KMS-11 (cell line): ENCODE data around the gene UBE2E3.
"Not testable (repeated sequence)": the region's sequence is repeated elsewhere in the genome, so short reads cannot be mapped to it uniquely, and the experiment has no call there.

Source experiments
- H2AFZ ChIP-seq: fragments of 200-600 bp; sonication (generic); 2 replicates; pipeline ENCODE4 v1.6.1; 2016; ENCODE audit warnings: antibody characterized with exemption, mixed run types, low read depth
- H3K27ac ChIP-seq: fragments of 200-600 bp; sonication (generic); 2 replicates; pipeline ENCODE4 v1.6.1; 2016; ENCODE audit warnings: mild to moderate bottlenecking, mixed run types
- H3K27me3 ChIP-seq: fragments of 200-600 bp; sonication (generic); 2 replicates; pipeline ENCODE4 v1.6.1; 2017; ENCODE audit warnings: mild to moderate bottlenecking, low read depth, mixed run types, moderate library complexity; ENCODE audit not compliant: insufficient read depth
- H3K36me3 ChIP-seq: fragments of 200-600 bp; sonication (generic); 2 replicates; pipeline ENCODE4 v1.6.1; 2017; ENCODE audit warnings: mild to moderate bottlenecking, mixed run types; ENCODE audit not compliant: insufficient read depth
- H3K4me1 ChIP-seq: fragments of 200-600 bp; sonication (generic); 2 replicates; pipeline ENCODE4 v1.6.1; 2016; ENCODE audit warnings: mild to moderate bottlenecking, low read depth, mixed run types; ENCODE audit not compliant: poor library complexity, severe bottlenecking
- H3K4me2 ChIP-seq: fragments of 200-600 bp; sonication (generic); 2 replicates; pipeline ENCODE4 v1.7.0; 2016; ENCODE audit warnings: mild to moderate bottlenecking, mixed run types
- H3K4me3 ChIP-seq: fragments of 200-600 bp; sonication (generic); IDR thresholded peaks from 2 replicates; pipeline ENCODE4 v1.6.1; 2017; ENCODE audit warnings: low read depth, low read length, mixed read lengths; ENCODE audit not compliant: insufficient read depth
- H3K79me2 ChIP-seq: fragments of 200-600 bp; sonication (generic); 2 replicates; pipeline ENCODE4 v1.6.1; 2016; ENCODE audit warnings: low read depth, mixed run types; ENCODE audit not compliant: insufficient read depth
- H3K9ac ChIP-seq: fragments of 200-600 bp; sonication (generic); 2 replicates; pipeline ENCODE4 v1.6.1; 2016; ENCODE audit warnings: mild to moderate bottlenecking, mixed run types
- H4K20me1 ChIP-seq: fragments of 200-600 bp; sonication (generic); 2 replicates; pipeline ENCODE4 v1.6.1; 2016; ENCODE audit warnings: mild to moderate bottlenecking, mixed run types; ENCODE audit not compliant: insufficient read depth
- CTCF ChIP-seq: fragments of 200-600 bp; sonication (generic); conservative IDR thresholded peaks from 2 replicates; pipeline ENCODE4 v1.6.1; 2017; ENCODE audit warnings: low read depth, mild to moderate bottlenecking, antibody characterized with exemption, low read length, moderate library complexity, mixed read lengths

UBE2E3 gene

GRCh38 chr2:180980106-180980942 is at the start of gene UBE2E3:
Gene UBE2E3 (plus strand): TSS chr2:180980605. CDS start chr2:180982043, 1,438 bp downstream.
- Histone ChIP-seq H3K4me3 (peak within 1 kb of the TSS; percentile 85), H3K4me1 (peaks cover 32% of the 10 kb centered on the region), H2AFZ (peak within 1 kb of the TSS; percentile 91), H3K4me2 (peak within 1 kb of the TSS; percentile 85), H3K36me3 (no peaks in the 10 kb centered on the region; the same call in 1 of the 2 replicates), H3K9ac (peak within 1 kb of the TSS; percentile 67), H3K27me3 (no peaks in the 10 kb centered on the region), H4K20me1 (no peaks in the 10 kb centered on the region), H3K27ac (peak within 1 kb of the TSS; percentile 47), H3K79me2 (peaks cover 39% of the 10 kb centered on the region)
- TF ChIP-seq CTCF: no peak; the same call in 1 of the 2 replicates

- no peaks in the 10 kb centered on the region for H3K36me3 ChIP-seq
- no peaks in the 10 kb centered on the region for H3K27me3 ChIP-seq
- no peak overlapping the region for H3K4me3 ChIP-seq
- no peak overlapping the region for H3K9ac ChIP-seq
- no peaks in the 10 kb centered on the region for H4K20me1 ChIP-seq
- H3K4me1 ChIP-seq: no peaks in the 10 kb centered on the region
- H3K27ac ChIP-seq: no peak overlapping the region
- no peak overlapping the region for H2AFZ ChIP-seq
- TF ChIP-seq CTCF: no peak
- no peaks in the 10 kb centered on the region for H3K79me2 ChIP-seq
- no peak overlapping the region for H3K4me2 ChIP-seq
Observed at GRCh38 chr2:180931841-180932240, 48.6 kb upstream of the UBE2E3 start.

DNA sequence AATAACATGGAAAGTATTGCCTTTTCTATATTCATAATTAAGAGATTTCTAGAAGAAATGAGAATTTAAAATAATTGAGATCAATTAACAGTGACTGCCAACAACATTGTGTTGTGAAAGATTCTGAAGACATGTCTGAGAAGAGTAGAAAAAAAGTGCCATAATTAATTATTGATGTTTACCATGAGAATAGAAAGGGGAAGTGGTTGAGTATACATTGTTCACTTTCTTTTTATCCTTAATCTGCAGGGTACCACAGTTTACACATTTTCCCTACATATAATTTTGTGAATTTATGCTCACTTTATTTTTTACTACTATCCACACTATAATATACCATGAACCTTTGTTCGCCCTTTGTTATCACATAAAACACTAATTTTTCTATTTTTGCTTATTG is 47.1 kb upstream of the UBE2E3 start:
- Histone ChIP-seq H3K4me2 (no peak overlapping the region), H3K79me2 (no peaks in the 10 kb centered on the region), H3K27ac (no peak overlapping the region), H3K4me3 (no peak overlapping the region), H3K4me1 (no peaks in the 10 kb centered on the region), H3K27me3 (no peaks in the 10 kb centered on the region), H3K9ac (no peak overlapping the region), H2AFZ (no peak overlapping the region), H4K20me1 (no peaks in the 10 kb centered on the region), H3K36me3 (no peaks in the 10 kb centered on the region)
- no peak for TF ChIP-seq CTCF

DNA sequence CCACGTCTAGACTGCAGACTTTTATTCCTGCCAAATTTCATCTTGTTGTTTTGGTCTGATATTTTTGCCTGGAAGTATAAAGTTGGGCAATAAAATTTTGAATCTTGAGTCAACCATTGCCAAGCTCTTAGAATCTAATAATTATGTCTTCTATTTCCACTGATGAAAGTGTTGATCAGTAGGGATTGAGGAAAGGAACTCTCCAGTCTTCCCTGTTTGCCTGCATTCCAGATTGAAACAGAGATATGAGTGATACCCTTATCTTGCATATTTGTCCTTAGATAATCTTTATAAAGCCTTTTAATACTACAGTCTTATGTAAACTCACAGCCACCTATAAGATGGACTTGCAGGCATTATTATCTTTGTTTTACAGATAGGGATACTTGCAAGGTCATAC is 45.5 kb upstream of the UBE2E3 start:
- no peak overlapping the region for H3K4me2 ChIP-seq
- H3K27ac ChIP-seq: no peak overlapping the region
- H3K79me2 ChIP-seq: no peaks in the 10 kb centered on the region
- no peaks in the 10 kb centered on the region for H4K20me1 ChIP-seq
- no peaks in the 10 kb centered on the region for H3K36me3 ChIP-seq
- no peaks in the 10 kb centered on the region for H3K27me3 ChIP-seq
- no peak overlapping the region for H2AFZ ChIP-seq
- no peak overlapping the region for H3K9ac ChIP-seq
- no peaks in the 10 kb centered on the region for H3K4me1 ChIP-seq
- no peak for TF ChIP-seq CTCF
- no peak overlapping the region for H3K4me3 ChIP-seq

GRCh38 chr2:180937480-180937879 is 42.9 kb upstream of the UBE2E3 start:
- not testable (repeated sequence) for H2AFZ ChIP-seq, H3K27me3 ChIP-seq, H3K4me3 ChIP-seq, H3K36me3 ChIP-seq, H3K79me2 ChIP-seq, H3K4me2 ChIP-seq, H4K20me1 ChIP-seq, H3K9ac ChIP-seq, H3K27ac ChIP-seq, H3K4me1 ChIP-seq
